ENCODE results near the gene THTPA.

THTPA gene

DNA sequence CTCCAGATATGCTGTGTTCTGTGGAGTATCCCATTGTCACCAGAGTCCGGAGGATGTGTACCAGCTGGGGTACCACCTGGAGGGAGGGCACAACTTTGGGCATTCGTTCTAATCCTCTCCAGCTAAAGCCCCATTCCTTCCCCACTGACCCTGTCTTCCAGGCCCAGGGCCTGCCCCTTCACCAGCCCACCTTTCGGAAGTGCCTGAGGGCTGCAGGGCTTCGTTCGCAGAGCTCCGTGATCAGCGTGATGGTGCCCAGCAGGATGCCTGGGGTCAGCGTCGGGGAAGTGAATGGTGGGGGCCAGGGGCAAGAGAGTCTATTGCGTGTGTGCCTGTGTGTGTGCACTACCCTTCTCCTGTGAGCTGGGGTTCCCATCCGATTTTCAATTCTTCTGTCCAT lies 9.6 kb downstream of the THTPA start:
- Histone ChIP-seq H3K27ac (no peak overlapping the region), H3K4me3 (no peak overlapping the region)

DNA sequence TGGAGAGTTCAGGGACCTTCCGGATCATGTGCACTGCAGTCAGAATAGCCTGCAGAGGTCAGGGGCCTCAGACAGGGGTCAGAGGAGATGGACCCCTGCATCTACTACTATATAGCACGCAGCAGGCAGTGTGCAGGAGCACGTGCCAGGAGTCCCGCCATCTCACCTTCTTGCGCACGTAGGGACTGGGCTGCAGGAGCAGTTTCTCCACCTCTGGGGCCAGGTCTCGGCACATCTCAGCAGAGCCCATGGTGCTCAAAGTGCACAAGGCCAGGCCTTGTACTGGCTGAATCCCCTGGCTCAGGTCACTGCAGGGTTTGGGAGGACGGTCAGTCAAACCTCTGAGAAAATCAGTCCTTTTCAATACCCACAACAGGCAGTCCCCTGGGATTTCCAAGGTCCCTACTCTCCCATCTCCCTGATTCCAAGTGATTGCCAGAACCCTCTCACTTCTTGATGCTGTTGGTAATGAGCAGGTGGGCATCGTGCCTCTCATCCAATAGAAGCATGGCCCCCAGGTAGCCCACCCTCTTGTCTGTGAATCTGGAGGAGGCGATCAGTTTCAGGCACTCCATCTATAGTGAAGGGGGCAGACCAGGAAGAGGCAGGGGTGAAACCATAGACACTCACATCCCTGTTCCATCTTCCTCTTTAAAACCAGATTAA lies 10.2 kb downstream of the THTPA start:
- H3K4me3 ChIP-seq: peak overlapping the region in 5 of 7 experiments; percentile 38 to 61 (median 49)

DNA sequence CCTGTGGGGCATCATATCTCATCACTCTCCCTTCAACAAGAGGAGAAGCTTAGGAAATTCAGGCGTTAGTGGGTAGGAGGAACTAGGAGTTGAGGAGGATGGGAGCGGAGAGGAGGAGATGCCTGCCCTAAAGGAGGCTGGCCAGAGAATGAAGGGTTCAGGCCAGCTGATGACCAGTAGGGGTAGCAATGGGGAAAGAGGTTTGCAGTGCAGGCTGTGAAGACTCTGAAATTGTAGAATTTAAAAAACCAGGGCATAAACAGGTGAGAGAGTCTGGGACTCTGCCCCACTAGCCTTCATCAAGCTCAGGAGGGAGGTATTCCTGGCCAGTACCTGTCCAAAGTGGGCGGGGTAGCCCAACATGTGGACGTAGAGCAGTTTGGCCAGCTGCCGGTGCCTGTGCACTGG lies 10.7 kb downstream of the THTPA start:
- Histone ChIP-seq H3K4me3 (peak overlapping the region; percentile 38 to 72 (median 52)), H3K27ac (peak overlapping the region in 20 of 21 experiments; percentile 69 to 95 (median 82))

More for the DNA sequence above, 10.2 kb downstream of the THTPA start:
- peak overlapping the region in 7 of 21 experiments; percentile 78 to 90 (median 87) for H3K27ac ChIP-seq

DNA sequence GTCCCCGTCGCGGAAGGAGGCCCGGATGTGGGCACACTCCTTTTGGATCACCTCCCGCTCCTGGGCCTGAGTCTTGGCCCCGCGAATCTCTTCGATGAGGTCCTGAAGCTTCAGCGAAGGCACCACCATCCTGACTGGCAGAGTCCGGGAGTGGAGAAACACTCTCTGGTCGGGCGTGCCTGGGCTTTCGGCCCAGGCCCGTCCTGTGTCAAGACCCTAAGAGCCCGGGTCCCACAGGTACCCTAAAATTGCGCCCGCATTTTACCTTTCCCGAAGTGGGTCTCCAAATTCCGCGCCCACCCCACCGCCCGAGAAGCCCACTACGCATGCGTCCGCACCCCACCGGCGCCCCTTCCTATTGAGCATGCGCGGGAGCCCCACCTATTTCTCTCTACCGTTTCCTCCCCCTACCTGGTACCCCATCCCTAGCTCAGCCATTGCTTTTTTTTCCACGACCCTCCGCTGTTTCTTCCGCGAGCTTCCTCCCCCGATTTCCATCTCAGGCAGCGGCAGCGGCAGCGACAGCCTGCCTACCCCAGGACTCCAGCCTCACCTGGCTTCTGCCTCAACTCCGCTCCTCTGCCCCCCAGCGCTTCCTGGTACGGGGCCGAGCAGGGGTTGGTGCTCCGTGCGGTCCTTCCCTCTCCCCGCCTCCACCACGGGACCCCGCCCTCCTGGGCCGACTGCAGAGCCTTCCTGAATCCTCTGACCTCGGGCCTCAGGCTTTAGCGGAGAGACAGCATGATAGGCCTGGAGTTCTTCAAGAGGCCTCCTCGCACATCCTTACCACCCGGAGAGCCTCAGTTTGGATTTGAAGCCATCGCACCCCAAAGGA lies 11.3 kb downstream of the THTPA start, which contains the start of gene AP1G2:
Gene AP1G2 (minus strand): TSS at position 606 of the 835 bp plus-strand sequence. CDS start 477 bp downstream, at position 129.
- peak within 1 kb of the TSS in 20 of 21 experiments; percentile 69 to 95 (median 82) for H3K27ac ChIP-seq

DNA sequence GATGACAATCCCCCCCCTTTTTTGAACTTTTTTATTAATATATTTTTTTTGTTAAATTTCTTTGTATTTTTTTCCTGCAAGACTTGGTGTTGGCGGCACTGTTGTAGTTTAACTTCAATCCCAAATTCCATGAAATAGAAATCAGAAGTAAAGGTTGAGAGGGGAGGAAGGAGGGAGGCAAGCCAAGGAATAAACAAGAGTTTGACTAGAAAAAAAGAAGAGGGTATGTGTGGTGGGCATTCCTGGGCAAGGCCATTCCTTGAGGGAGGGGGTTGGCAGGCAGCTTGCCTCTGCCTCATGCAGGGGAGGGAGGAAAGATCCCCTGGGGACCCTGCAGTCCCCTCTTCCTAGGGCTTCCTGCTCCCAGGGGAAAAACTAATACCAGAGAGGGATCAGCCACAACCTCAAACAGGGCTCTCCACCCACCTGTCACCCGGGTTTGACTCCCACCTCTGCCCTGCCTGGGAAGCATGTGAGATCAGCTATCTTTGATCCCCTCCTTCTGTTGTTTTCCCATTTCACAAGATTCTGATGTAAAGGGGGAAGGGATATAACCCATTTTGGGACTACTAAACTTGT lies 12.0 kb downstream of the THTPA start:
- H3K4me3 ChIP-seq: peak overlapping the region; percentile 38 to 72 (median 52)
- H3K27ac ChIP-seq: peak overlapping the region in 20 of 21 experiments; percentile 7 to 95 (median 82)

More for the DNA sequence above, 11.3 kb downstream of the THTPA start, which contains the start of gene AP1G2:
- H3K4me3 ChIP-seq: peak within 1 kb of the TSS; percentile 38 to 72 (median 52)

- no peak overlapping the region for H3K4me3 ChIP-seq
- peak overlapping the region in 15 of 21 experiments; percentile 7 to 95 (median 82) for H3K27ac ChIP-seq
Measured at GRCh38 chr14:23568600-23569331, 12.7 kb downstream of the THTPA start.

DNA sequence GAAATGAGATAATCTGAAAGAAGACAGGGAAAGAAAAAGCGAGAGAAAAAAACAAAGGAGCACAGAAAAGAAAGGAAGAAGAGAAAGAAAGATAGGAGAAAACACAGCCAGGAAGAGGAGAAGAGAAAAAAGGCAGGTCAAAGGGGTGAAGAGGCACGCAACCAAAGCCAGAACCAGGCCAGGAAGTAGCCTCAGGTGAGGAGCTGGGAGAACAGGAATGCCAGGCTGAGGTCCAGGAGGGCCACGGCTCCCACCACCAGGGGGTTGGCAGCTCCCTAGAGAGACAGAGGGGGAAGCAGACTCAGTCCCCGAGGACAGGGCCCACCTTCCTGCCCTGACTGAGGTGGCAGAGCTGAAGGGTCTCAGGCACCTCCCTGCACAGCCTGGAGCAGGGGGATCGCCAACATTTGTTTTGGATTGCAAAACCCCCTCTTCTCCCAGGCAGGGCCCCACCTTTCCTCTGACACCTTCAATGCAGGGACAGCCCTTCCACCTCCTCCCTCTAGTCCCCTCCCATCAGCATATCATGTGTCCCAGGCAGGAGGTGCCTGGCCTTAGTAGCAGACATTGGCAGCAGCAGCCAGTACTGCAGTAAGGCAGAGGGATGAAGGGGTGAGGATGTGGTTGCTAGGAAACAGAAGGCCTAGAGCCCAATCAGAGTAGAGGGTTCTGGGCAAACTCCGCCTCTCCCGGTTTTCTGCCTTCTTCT lies 13.5 kb downstream of the THTPA start:
- H3K27ac ChIP-seq: peak overlapping the region in 8 of 21 experiments; percentile 7 to 87 (median 59)

GRCh38 chr14:23570806-23571483 lies 14.9 kb downstream of the THTPA start:
- Histone ChIP-seq H3K4me3 (no peak overlapping the region), H3K27ac (peak overlapping the region in 1 of 21 experiments; percentile 50)

More for the DNA sequence above, 13.5 kb downstream of the THTPA start:
- no peak overlapping the region for H3K4me3 ChIP-seq

DNA sequence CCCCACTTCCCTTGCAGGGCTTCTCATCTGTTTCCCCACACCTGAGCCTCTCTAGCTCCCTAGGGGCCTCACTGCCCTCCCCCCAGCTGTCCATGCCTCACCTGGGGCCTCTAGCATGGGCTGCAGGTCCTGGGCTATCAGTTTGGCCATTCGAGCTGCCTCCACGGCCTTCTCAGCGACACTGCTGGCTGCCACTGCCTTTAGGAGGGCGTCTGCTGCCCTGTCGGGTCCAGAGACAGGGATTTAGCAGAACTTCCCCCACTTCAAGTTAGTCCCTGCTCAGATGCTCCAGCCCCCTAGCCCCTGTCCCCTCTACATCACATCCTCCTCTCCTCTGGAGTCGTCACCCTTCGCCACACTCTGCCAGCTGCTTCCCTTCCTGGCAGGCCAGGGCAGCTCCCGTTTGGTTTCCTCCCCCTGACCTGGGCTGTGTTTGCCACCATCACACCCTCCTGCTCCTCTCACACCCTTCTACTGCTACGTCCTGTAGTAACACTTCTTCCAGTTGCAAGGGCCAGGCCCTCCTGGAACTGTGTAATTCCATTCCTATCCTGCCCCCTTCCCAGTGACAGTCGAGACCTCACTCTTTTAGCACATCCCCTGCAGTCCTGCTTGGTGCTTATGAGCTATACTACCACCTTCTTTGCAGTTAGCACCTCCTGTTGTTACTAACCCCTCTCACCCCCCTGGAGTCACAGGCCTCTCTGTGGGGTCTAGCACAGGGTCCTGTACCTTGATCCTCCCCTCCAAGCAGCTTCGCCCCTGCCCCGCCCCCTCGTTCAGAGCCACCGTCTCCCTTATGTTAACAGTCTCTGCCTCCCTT lies 15.8 kb downstream of the THTPA start:
- Histone ChIP-seq H3K4me3 (no peak overlapping the region), H3K27ac (peak overlapping the region in 9 of 21 experiments; percentile 6 to 55 (median 47))

DNA sequence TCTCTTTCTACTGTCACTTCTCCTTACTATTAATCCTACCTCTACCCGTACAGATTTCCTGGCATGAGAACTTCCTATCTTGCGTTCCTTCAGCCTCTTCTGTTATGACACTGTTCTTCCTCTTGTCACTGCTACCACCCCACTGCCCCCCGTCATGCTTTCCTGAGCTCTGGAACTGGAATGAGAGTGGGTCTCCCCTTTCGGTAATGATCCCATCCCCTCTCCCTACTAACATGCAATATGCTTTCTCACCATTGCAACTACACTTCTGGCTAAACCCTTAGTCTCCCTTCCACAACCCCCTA lies 16.4 kb downstream of the THTPA start:
- Histone ChIP-seq H3K4me3 (no peak overlapping the region), H3K27ac (peak overlapping the region in 7 of 21 experiments; percentile 5 to 55 (median 31))

DNA sequence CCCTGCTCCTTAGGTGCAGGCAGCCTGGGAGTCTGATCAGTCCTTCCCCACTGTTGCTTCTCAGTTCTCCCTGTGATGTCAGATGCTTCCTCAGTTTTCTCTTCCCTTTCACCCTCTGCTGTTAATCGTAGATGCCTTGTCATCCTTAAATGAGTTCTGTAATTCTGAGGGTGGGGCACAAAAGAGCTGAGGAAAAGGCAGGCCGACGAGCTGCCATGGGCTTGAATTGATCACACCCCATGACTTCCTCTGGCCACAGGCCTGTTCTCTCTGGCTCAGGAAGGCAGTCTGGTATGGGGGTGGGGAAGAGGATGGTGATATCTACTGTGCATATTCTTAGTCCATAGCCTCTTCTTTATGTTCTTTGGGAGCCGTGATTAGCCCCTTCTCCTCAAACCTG lies 16.8 kb downstream of the THTPA start:
- no peak overlapping the region for H3K4me3 ChIP-seq
- peak overlapping the region in 3 of 21 experiments; percentile 5 to 55 (median 31) for H3K27ac ChIP-seq

- Histone ChIP-seq H3K27ac (peak overlapping the region in 2 of 21 experiments; percentile 5 to 8), H3K4me3 (no peak overlapping the region)
Measured at GRCh38 chr14:23573384-23574015, 17.4 kb downstream of the THTPA start.

DNA sequence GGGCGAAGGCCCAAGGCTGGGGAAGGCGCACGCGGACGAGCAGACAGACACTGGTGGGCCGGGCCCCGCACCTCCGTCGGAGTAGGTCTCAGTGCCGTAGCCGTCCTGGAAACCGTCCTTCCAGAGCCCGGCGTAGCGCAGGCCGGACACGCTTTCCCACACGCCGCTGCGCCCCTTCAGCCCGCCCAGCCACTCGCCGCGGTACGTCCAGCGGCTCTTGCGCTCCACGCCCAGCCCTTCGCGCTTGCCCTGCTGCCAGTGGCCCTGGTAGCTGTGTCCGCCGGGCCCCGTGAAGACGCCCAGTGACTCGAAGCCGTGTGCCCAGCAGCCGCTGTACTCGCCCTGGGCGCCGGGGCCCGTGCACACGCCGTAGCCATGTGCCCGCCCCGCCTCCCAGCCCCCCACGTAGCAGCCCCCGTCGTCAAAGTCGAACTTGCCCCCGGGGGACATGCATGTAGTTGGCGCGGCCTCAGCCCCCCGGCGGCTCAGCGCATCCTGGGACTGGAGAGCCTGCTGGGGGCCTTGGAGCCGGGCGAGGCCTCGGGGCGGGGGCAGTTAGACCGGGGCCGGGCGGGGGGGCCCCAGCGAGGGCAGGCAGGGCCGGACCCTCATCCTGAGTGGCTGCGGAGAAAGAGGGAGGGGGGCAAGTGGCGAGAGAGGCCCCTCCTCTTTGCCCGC lies 21.1 kb downstream of the THTPA start:
- H3K27ac ChIP-seq: no peak overlapping the region
- H3K4me3 ChIP-seq: peak overlapping the region in 3 of 7 experiments; percentile 5 to 23 (median 16)

- no peak overlapping the region for H3K27ac ChIP-seq
- peak overlapping the region in 1 of 7 experiments; percentile 16 for H3K4me3 ChIP-seq
Measured at GRCh38 chr14:23577710-23578392, 21.8 kb downstream of the THTPA start.

DNA sequence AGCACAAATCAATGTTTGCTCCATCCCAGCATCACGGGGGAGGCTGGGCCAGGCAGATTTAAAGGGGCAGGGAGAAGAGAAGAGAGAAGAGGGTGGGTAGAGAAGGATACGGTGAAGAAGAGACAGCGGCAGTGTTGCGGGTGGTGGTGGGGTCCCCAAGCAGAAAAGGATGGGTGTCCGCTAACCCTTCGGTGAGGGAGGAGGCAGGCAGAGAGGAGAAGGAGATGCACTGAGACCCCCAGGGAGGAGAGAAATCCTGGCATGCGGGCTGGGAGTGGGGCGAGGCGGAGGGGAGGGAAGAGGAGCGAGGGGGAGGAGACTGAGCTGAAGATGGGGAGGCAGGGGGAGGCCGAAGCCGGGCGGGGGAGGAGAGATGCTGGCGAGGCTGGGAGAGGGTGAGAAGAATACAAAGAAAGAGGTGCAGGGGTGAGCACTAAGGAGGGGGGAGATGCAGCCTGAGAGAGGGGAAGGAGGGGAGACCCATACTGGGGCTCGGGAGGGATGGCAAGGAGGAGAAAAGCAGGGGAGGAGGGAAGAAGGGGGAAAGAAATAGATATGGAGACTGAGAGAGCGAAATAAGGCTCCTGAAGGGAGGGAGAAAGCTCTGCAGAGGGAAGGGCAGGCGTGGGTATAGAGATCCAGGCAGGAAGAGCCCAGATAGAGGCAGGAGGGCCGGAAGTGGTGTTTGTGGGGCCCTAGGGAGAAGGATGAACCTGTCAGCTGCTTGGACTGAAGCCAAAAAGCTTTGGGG lies 22.7 kb downstream of the THTPA start, which contains the start of gene JPH4:
Gene JPH4 (minus strand): TSS at position 231 of the 751 bp plus-strand sequence. CDS start 1,337 bp downstream, outside the sequence.
- no peak within 1 kb of the TSS for H3K27ac ChIP-seq
- no peak within 1 kb of the TSS for H3K4me3 ChIP-seq
